ENCODE data around the gene ECI1. TPM values are rescaled to one million over a fixed set of nuclear protein-coding genes. Genes with fewer than 3 reads are reported as not detected.

The ECI1 gene
- total RNA-seq, 4 donors from 2014 or later, result 37.1 to 69.9 (median 54.5) TPM

GRCh38 chr16:2287916-2288547 lies 36.6 kb upstream of the ECI1 start:
- TF ChIP-seq POLR2A (IDR thresholded peaks at IDR 0.05), result no peak
- 85 to 91% methylated on average over 25 to 32 of the region's 35 CpGs for WGBS, 2 donors

GRCh38 chr16:2286550-2286949 lies 35.2 kb upstream of the ECI1 start:
- H3K4me3 ChIP-seq (ENCODE audit: low read depth, poor library complexity, severe bottlenecking), result no peak overlapping the region
- TF ChIP-seq POLR2A (IDR thresholded peaks at IDR 0.05) (no peak), CTCF (IDR thresholded peaks at IDR 0.05) (no peak)
- intact Hi-C loops (cut with DNase I; ENCODE audit: low total_unique reads), result no loop called here
- DNase-seq (ENCODE audit: low spot score in 2 of 2), result no peak
- 85 to 90% methylated on average over 5 to 15 of the region's 17 CpGs for WGBS, 2 donors

More at GRCh38 chr16:2287916-2288547, 36.6 kb upstream of the ECI1 start:
- no peak overlapping the region for H3K4me3 ChIP-seq (ENCODE audit: low read depth, poor library complexity, severe bottlenecking)
- intact Hi-C loops (cut with DNase I; ENCODE audit: low total_unique reads), result no loop called here
- DNase-seq (ENCODE audit: low spot score in 2 of 2), result no peak

- 45 to 71% methylated on average over 7 to 13 of the region's 13 CpGs for WGBS, 2 donors
- intact Hi-C loops (cut with DNase I; ENCODE audit: low total_unique reads), result no loop called here
- no peak for TF ChIP-seq POLR2A (IDR thresholded peaks at IDR 0.05)
- no peak for TF ChIP-seq CTCF (IDR thresholded peaks at IDR 0.05)
Observed at GRCh38 chr16:2285731-2286191, 34.4 kb upstream of the ECI1 start.

GRCh38 chr16:2284797-2285576 lies 33.6 kb upstream of the ECI1 start:
- DNase-seq (ENCODE audit: low spot score in 2 of 2), result no peak
- intact Hi-C loops (cut with DNase I; ENCODE audit: low total_unique reads), result no loop called here
- 84 to 91% methylated on average over 22 to 32 of the region's 35 CpGs for WGBS, 2 donors
- H3K4me3 ChIP-seq (ENCODE audit: low read depth, poor library complexity, severe bottlenecking), result no peak overlapping the region
- TF ChIP-seq POLR2A (IDR thresholded peaks at IDR 0.05) (no peak), CTCF (IDR thresholded peaks at IDR 0.05) (no peak)

More at GRCh38 chr16:2285731-2286191, 34.4 kb upstream of the ECI1 start:
- H3K4me3 ChIP-seq (ENCODE audit: low read depth, poor library complexity, severe bottlenecking), result no peak overlapping the region
- DNase-seq (ENCODE audit: low spot score in 2 of 2), result no peak

GRCh38 chr16:2284001-2284770 lies 32.8 kb upstream of the ECI1 start:
- TF ChIP-seq POLR2A (IDR thresholded peaks at IDR 0.05), result no peak
- intact Hi-C loops (cut with DNase I; ENCODE audit: low total_unique reads), result no loop called here
- no peak for DNase-seq (ENCODE audit: low spot score in 2 of 2)
- H3K4me3 ChIP-seq (ENCODE audit: low read depth, poor library complexity, severe bottlenecking), result no peak overlapping the region
- 45 to 69% methylated on average over 25 to 37 of the region's 37 CpGs for WGBS, 2 donors

- intact Hi-C loops (cut with DNase I; ENCODE audit: low total_unique reads), result no loop called here
- no peak for DNase-seq (ENCODE audit: low spot score in 2 of 2)
- no peak overlapping the region for H3K4me3 ChIP-seq (ENCODE audit: low read depth, poor library complexity, severe bottlenecking)
- TF ChIP-seq POLR2A (IDR thresholded peaks at IDR 0.05) (no peak), CTCF (IDR thresholded peaks at IDR 0.05) (no peak)
- 86 to 91% methylated on average over 16 to 26 of the region's 26 CpGs for WGBS, 2 donors
Observed at GRCh38 chr16:2282866-2283555, 31.6 kb upstream of the ECI1 start.
